ENCODE results near the gene VAV2. TPM values are rescaled to one million over a fixed set of nuclear protein-coding genes. Genes with fewer than 3 reads are reported as not detected.

VAV2 gene
- total and polyA plus RNA-seq, 4 donors = 13.0 to 28.2 (median 16.3) TPM

DNA sequence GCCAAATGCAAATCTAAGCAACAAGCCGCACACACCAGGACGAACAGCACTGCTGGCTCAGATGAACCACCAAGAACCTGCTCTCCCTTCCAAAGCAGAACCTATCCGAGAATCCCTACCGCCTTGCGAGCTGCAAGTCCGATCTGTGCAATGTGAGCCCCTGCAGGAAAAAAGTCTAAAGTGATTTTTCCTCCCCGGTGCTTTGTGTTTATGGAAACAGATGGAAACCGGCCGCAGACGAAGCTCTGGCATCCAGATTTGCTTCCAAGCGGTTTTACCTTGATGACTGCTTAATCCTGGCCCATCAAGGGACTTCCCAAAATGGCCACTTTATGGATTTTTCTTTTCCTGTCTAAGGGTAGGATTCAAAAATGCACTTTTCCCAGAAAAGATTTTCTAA lies 112.5 kb downstream of the VAV2 start:
- H3K4me3 ChIP-seq = no peak overlapping the region
- no peak overlapping the region for H3K27ac ChIP-seq (ENCODE audit: low read depth in 1 of 2, low read length in 1 of 2)
- no peaks in the 10 kb centered on the region for H3K9me3 ChIP-seq (ENCODE audit: control insufficient read depth in 4 of 4, insufficient read depth in 3 of 4, low read length in 3 of 4)
- no peaks in the 10 kb centered on the region for H3K36me3 ChIP-seq (ENCODE audit: control insufficient read depth in 4 of 4, insufficient read depth in 4 of 4, low read length in 4 of 4)
- DNase-seq (no peak), ATAC-seq (ENCODE audit: insufficient read depth, low FRiP score) (no peak)
- 89 to 92% methylated on average over 11 of the region's 11 CpGs for WGBS, 2 donors
- no peak overlapping the region for H3K9ac ChIP-seq (ENCODE audit: insufficient read depth in 1 of 2, low read length in 2 of 2)
- H3K27me3 ChIP-seq (ENCODE audit: control insufficient read depth in 3 of 3, insufficient read depth in 3 of 3, low read length in 2 of 3) = no peaks in the 10 kb centered on the region
- TF ChIP-seq, protein P1, sequence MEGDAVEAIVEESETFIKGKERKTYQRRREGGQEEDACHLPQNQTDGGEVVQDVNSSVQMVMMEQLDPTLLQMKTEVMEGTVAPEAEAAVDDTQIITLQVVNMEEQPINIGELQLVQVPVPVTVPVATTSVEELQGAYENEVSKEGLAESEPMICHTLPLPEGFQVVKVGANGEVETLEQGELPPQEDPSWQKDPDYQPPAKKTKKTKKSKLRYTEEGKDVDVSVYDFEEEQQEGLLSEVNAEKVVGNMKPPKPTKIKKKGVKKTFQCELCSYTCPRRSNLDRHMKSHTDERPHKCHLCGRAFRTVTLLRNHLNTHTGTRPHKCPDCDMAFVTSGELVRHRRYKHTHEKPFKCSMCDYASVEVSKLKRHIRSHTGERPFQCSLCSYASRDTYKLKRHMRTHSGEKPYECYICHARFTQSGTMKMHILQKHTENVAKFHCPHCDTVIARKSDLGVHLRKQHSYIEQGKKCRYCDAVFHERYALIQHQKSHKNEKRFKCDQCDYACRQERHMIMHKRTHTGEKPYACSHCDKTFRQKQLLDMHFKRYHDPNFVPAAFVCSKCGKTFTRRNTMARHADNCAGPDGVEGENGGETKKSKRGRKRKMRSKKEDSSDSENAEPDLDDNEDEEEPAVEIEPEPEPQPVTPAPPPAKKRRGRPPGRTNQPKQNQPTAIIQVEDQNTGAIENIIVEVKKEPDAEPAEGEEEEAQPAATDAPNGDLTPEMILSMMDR (IDR thresholded peaks at IDR 0.05; ENCODE audit: control extremely low read depth, extremely low read depth) = no peak
- H3K4me1 ChIP-seq (ENCODE audit: control insufficient read depth in 5 of 5, insufficient read depth in 5 of 5, low read length in 5 of 5) = peaks cover 0 to 14% (median 7%) of the 10 kb centered on the region in 5 donors

DNA sequence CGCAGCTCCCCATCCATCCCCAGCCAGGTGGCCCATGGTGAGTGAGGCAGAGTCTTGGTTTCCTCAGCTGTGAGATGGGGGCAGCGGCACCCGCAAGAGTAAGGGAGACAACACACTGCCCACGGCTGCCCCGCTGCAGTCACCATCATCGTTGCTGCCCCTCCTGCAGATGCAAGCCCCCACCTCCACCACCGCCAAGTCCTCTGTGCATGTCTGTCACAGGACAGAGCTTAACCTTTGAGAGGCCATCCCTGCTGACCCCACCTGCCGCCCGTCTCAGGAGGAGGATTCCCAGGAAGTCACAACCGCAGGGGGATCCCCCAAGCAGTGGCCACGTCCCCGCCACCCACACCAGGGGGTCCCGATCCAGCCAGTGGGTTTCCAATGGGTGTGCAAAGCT lies 113.7 kb downstream of the VAV2 start:
- no peaks in the 10 kb centered on the region for H3K9me3 ChIP-seq (ENCODE audit: control insufficient read depth in 4 of 4, insufficient read depth in 3 of 4, low read length in 3 of 4)
- DNase-seq (no peak), ATAC-seq (ENCODE audit: insufficient read depth, low FRiP score) (no peak)
- TF ChIP-seq, protein P1 (IDR thresholded peaks at IDR 0.05; ENCODE audit: control extremely low read depth, extremely low read depth) = no peak
- H3K27ac ChIP-seq (ENCODE audit: low read depth in 1 of 2, low read length in 1 of 2) = no peak overlapping the region
- no peak overlapping the region for H3K9ac ChIP-seq (ENCODE audit: insufficient read depth in 1 of 2, low read length in 2 of 2)
- 93 to 95% methylated on average over 13 of the region's 13 CpGs for WGBS, 2 donors
- H3K4me3 ChIP-seq = no peak overlapping the region
- H3K36me3 ChIP-seq (ENCODE audit: control insufficient read depth in 4 of 4, insufficient read depth in 4 of 4, low read length in 4 of 4) = no peaks in the 10 kb centered on the region
- H3K4me1 ChIP-seq (ENCODE audit: control insufficient read depth in 5 of 5, insufficient read depth in 5 of 5, low read length in 5 of 5) = peaks cover 0 to 21% (median 8%) of the 10 kb centered on the region in 5 donors
- no peaks in the 10 kb centered on the region for H3K27me3 ChIP-seq (ENCODE audit: control insufficient read depth in 3 of 3, insufficient read depth in 3 of 3, low read length in 2 of 3)

DNA sequence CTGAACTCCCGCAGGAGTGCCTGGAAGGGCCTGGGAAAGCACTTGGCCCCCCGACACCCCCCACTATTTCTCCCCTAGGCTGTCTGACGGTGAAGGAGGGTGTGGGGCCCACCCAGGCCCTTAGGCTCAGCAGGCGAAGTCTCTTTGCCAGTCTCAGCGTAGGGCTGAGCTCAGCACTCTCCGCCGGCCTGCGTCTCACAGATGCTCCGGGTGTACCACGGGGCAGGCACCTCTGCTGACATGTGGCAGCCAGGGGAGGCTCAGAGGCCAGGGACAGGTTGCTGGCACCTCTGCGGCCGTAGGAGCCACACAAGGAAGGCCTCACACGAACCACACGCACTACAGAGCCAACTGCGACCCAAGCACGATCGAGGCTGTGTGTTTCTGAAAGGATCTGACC lies 114.2 kb downstream of the VAV2 start:
- peaks cover 0 to 23% (median 12%) of the 10 kb centered on the region in 5 donors for H3K4me1 ChIP-seq (ENCODE audit: control insufficient read depth in 5 of 5, insufficient read depth in 5 of 5, low read length in 5 of 5)
- no peaks in the 10 kb centered on the region for H3K9me3 ChIP-seq (ENCODE audit: control insufficient read depth in 4 of 4, insufficient read depth in 3 of 4, low read length in 3 of 4)
- H3K9ac ChIP-seq (ENCODE audit: insufficient read depth in 1 of 2, low read length in 2 of 2) = no peak overlapping the region
- WGBS, 2 donors = 93 to 94% methylated on average over 17 of the region's 17 CpGs
- no peaks in the 10 kb centered on the region for H3K27me3 ChIP-seq (ENCODE audit: control insufficient read depth in 3 of 3, insufficient read depth in 3 of 3, low read length in 2 of 3)
- DNase-seq = no peak
- no peaks in the 10 kb centered on the region for H3K36me3 ChIP-seq (ENCODE audit: control insufficient read depth in 4 of 4, insufficient read depth in 4 of 4, low read length in 4 of 4)
- H3K27ac ChIP-seq (ENCODE audit: low read depth in 1 of 2, low read length in 1 of 2) = no peak overlapping the region
- H3K4me3 ChIP-seq = no peak overlapping the region
- TF ChIP-seq, protein P1 (IDR thresholded peaks at IDR 0.05; ENCODE audit: control extremely low read depth, extremely low read depth) = no peak
- no peak for ATAC-seq (ENCODE audit: insufficient read depth, low FRiP score)

DNA sequence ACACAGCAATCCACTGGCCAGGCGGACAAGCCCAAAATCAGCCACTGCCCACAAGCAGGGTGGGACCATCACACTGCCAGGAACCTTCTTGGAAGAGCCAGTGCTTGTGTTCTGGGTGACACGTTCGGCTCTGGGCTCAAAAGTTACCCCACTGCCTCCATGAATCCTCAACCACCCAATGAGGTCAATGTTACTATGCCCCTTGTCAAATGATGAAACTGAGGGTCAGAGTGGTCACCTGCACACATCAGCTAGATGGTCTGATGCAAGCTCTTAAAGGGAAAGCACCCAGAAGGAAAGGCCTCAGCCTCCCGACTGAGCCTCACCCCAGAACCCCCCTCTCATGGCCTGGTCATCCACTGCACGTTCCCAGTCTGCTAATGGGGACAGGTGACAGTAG lies 114.8 kb downstream of the VAV2 start:
- H3K36me3 ChIP-seq (ENCODE audit: control insufficient read depth in 4 of 4, insufficient read depth in 4 of 4, low read length in 4 of 4) = no peaks in the 10 kb centered on the region
- TF ChIP-seq, protein P1 (IDR thresholded peaks at IDR 0.05; ENCODE audit: control extremely low read depth, extremely low read depth) = no peak
- DNase-seq = no peak
- H3K9me3 ChIP-seq (ENCODE audit: control insufficient read depth in 4 of 4, insufficient read depth in 3 of 4, low read length in 3 of 4) = no peaks in the 10 kb centered on the region
- no peak overlapping the region for H3K27ac ChIP-seq (ENCODE audit: low read depth in 1 of 2, low read length in 1 of 2)
- ATAC-seq (ENCODE audit: insufficient read depth, low FRiP score) = no peak
- peaks cover 0 to 19% (median 12%) of the 10 kb centered on the region in 5 donors for H3K4me1 ChIP-seq (ENCODE audit: control insufficient read depth in 5 of 5, insufficient read depth in 5 of 5, low read length in 5 of 5)
- no peaks in the 10 kb centered on the region for H3K27me3 ChIP-seq (ENCODE audit: control insufficient read depth in 3 of 3, insufficient read depth in 3 of 3, low read length in 2 of 3)
- no peak overlapping the region for H3K4me3 ChIP-seq
- H3K9ac ChIP-seq (ENCODE audit: insufficient read depth in 1 of 2, low read length in 2 of 2) = no peak overlapping the region
- 82 to 92% methylated on average over 5 of the region's 5 CpGs for WGBS, 2 donors
